HT-29 (cell line): ENCODE data around the gene MED13L. TPM values are rescaled to one million over a fixed set of nuclear protein-coding genes. Genes with fewer than 3 reads are reported as not detected.

Experiments used
- DNase-seq: peaks from one replicate; pipeline ENCODE4 v3.0.0-alpha.2; 2015; ENCODE audit warnings: low spot score
- total RNA-seq: library from RNA; depleted of rRNA; stranded (reverse); fragments of >200 nt; shearing (Covaris generic); gene quantifications from 2 replicates; pipeline ENCODE4 v1.2.3, GENCODE V29; 2014

Gene MED13L
- total RNA-seq, 1 experiment from 2014 or later = 23.8 TPM

DNA sequence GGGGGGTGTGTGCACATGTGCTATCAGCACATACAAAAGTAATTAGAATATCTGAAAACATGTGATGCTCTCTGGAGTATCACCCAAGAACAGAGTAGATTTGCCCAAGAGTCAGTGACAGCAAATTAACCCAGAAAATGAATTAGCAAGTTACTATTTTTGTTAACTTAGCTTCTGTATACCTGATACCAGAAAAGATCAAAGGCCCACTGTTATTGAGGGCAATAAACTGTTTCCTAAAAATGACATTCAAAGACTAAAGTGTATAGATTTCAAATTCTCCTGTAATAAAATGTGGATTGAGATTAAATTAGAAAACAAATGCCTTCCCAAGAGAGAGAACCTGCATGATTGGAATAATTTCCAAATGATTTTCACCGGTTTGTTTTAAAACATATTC is 184.7 kb downstream of the MED13L start:
- DNase-seq = no peak

DNA sequence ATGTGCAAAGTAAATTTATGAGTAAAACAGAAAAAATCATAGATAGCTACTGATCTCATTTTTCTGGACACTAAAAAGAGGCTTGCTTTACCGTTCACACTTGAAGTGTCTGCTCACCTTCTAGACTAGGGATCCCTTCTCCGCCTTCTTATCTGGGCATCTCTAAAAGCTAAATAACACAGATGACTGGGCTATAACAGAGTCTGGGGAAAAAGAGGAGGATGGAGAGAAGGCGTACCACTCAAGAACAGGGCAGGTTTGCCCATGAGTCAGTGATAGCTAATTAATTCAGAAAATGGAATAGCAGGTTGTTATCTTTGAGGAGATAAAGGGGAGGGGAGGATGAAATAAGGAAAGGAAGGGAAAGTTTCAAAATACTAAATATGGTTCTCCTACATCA is 185.3 kb downstream of the MED13L start:
- no peak for DNase-seq

DNA sequence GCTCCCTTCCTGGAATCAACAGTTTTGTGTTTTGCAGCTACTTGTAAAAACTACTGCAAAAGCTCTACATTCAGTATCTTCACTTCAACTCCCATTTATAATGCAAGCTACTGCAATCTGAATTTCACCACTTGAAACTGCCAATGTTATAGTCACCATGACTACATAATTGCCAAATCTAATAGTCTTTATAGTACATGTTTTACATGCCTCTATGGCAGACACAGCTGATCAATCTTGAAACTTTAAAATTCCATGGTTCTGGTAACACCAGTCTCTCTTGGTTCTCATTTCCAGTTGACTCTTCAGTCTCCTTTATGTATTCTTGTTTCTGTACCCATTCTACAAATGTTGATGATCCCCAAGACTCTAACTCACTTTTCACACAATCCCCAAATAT is 185.9 kb downstream of the MED13L start:
- no peak for DNase-seq

DNA sequence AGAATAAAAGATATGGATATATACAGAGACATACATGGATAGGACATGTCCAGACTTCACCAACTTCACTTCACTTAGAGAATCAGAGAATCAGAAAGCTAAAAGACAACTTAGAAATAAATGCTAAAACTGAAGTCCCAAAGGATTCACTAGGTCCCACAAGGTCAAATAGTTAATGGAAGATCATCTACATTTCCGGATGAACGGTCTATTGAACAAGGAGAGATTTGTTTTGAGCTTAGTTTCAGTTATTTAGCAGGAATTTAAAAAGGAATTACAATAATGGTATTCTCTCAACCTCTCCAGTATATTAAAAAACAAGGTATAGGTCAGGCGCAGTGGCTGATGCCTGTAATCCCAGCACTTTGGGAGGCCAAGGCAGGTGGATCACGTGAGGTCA is 187.0 kb downstream of the MED13L start:
- DNase-seq = no peak

DNA sequence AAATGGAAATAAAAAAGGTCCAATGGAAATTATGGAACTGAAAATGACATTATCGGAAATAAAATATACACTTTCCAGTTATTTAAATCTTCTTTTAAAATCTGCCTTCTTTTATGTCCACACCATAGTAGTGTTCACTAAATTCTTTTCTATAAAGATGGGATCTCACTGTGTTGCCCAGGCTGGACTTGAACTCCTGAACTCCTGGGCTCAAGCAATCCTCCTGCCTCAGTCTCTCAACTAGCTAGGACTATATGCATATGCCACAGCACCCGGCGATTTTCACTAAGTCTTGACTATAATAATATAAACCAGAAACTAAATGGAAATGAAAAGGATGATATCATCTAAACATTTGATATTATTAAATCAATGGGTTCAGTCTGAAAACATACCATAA is 188.4 kb downstream of the MED13L start:
- DNase-seq = no peak

DNA sequence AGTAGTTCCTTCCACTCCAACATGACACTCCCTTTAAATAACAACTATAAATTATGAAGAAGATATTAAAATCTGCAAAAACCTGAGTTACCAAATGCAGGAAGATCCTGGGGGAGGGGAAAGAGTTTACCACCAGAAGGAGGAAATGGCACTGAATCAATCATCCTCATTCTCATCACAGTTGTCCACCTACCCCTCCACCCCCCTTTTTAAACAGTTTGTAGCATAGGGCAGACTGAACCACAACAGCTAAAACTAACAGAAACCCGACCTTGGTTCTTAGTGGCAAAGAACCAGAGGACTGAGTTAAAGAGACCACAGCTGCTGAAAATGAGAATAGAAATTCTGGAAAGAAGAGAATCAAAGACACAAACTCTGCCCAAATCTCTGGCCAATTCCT is 189.5 kb downstream of the MED13L start:
- DNase-seq = no peak

DNA sequence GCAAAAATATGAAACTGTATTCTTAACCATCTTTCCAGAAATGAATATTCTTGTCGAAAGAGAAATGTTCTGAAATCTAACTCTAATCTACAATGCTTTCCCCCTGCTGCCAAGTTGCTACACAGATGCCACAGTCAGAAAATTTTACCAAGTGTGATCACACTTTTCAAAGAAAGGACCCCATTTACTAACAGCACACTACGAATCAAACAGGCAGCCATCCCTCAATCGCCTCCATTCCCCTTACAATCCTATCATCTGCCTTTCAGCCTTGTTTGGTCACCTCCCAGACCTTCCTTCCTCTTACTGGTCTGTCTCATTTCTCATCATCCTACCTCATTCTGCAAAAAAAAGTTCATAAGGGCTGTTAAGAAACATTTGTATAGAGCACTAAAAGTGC is 190.1 kb downstream of the MED13L start:
- no peak for DNase-seq

DNA sequence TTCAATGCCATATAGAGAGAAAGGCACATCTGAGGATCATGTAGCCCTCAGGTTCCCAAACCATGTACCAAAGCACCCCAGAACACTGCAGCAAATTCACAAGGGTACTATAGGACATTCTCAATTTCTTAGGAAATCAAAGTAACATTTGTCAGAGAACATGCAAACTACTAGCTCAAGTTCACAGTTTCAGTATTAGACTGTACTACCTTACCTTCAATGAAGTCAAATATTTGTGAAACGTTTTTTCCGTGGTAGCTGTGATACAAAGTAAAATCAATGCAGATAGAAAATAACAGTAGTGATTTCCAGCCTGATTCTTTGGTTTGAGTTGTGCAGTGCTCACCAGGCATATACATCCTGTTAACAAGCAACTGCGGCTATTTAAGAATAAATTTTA is 197.1 kb downstream of the MED13L start:
- DNase-seq = no peak

DNA sequence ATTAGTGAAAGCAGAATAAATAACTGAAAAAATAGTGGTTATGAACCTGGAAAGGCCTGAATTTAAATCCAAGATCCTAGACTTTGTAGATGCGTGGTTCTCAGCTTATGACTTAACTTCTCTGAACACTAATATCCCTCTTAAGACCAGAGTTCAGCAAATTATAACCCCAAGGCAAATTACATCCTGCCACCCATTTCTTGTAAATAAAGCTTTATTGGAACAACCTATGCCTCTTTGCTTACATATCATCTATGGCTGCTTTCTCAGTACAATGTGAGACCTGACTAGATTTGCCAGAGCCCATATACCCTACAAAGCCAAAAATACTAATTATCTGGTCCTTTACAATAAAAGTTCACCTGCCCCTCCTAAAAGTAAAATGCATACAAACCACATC is 199.1 kb downstream of the MED13L start:
- DNase-seq = no peak

DNA sequence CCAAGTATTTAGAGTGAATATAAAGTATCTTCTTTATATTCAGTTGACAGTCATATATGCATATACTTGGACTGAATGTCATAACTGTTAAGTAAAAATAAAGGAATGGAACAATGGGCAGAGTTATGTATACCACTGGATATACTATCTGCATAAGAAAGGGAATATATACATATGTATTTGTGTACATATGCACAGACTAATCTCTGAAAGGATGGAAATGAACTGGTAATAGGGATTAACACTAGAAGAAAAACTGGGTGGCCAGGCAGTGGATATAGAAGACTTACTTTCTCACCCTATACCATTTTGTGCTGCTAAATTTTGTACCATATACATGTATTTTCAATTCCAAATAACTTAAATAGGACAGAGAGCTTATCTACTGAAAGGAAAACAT is 200.1 kb downstream of the MED13L start:
- DNase-seq = no peak

DNA sequence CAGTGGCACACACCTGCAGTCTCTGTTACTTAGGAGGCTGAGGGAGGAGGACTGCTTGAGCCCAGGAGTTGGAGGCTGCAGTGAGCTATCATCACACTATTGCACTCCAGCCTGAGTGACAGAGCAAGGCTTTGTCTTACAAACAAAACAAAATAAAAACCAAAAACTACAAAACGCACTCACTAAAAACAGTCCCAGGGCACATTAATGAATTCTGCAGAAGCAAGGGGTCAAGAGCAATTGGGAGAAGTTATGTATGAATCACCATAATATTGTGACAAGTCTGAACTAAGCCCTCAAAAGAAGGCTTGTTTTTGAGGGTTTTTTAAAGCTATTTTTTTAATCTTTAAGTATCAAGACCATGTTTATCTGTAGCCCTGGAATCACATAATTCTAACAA is 201.1 kb downstream of the MED13L start:
- no peak for DNase-seq

DNA sequence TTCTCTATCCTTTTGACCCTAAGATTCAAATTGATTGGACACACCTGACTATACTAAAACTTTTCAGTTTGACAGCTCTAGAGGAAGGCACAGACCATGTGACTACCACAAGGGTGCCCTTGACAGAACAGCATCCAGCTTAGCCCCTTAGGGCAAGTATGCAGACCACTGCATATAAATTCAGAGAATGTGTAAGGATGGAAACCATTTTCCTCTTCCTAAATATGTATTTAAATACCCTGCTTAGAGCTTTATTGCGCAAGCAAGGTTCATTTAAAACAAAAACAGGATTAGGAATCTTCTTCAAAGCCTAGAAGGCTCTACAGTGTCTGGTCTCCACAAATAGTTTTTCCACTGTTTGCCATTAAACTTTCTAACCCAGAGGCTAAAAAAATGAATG is 202.8 kb downstream of the MED13L start:
- no peak for DNase-seq

DNA sequence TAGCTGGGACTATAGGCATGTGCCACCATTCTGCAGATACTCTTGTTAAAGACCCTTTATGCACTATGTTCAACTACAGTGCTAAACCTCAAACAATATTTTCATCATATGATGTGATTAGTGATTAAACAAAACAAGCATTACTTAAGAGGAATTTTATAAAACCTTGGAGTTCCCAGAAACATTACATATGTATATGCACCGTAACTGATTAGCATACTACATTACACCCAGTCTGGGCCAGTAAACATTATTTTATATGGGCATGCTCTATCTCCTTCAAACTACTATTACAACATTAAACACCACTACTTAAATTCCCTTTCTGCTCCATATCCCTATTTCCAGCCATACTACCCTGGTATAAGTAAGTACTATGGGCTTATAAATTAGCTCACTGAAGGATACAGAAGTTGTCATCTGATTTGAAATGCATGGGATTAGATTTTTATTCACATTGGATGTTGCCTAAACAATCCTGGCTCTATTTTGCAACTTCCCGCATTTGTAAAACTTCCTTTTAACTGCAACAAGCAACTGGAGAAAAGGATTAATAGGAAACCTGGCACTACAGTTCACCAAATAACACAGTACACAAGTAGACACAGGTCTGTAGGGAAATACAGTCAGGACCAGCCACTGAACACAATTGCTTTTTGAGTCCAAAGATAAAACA is 205.8 kb downstream of the MED13L start:
- DNase-seq = no peak

DNA sequence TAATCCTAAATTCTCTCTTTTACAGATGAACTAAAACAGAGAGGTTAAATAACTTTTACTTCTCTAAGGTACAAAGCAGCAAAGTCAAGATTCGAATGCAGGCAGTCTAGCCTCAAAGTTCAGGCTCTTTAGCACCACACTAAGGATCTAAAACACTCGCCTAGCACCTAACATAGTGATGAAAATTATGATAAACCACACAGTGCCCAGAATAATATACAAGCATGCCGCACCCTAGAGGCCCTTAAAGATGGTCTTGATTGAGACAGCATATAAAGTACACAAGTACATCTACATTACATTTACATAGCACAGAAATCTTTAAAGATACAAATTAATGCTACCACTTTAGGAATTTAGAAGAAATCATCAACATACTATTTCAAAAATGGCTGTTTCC is 207.0 kb downstream of the MED13L start:
- no peak for DNase-seq

DNA sequence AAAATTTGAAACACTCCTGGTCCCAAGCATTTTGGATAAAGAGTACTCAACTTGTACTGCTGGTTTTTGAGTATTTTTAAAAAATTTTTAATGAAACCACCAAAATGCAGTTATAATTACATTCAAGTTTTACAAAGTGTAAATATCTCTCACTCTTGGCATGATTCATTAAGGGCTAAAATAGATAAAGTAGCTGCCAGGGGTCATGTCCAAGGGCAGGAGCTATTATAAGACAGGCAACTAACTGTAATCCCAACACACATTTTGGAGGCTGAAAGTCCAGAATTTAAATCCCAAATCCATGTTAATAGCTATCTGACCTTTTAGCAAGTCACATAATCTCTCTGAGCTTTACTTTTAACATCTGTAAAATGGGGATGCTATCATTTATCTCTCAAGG is 207.6 kb downstream of the MED13L start:
- DNase-seq = no peak

DNA sequence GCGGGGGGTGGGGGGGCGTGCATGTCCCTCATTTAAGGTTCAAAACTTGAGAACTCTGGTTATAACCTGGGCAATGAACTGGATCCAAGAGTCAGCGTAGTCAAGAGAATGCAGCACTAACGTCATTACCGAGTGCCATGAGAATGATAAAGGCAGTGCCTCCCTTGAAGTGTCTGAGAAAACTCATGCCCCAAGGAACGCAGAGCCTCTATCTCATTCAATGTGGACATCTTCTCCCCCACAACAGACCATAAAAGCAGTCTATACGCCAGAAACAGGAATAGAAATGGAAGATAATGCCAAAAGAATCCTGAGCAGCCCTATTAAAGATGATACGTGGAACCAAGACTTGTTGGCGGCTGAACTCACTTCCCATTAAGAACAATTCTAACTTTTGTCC is 208.6 kb downstream of the MED13L start:
- no peak for DNase-seq

DNA sequence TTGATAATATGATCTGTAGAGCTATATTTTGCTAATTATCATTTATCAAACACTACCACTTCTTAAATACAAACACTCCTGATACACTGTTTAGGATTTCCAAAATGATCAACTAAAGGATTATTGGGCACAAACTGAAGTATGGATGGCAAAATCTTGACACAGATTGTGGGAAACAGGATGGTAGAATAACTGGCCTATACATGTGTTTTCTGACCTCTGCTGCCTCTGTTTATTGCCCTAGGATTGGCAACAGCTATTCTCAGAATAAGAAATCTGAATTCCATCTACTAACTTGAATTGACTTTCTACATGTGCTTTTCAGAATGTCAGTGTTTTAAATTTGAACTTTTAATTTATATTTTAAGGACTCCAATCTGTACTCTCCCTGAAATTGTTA is 209.1 kb downstream of the MED13L start:
- DNase-seq = no peak

DNA sequence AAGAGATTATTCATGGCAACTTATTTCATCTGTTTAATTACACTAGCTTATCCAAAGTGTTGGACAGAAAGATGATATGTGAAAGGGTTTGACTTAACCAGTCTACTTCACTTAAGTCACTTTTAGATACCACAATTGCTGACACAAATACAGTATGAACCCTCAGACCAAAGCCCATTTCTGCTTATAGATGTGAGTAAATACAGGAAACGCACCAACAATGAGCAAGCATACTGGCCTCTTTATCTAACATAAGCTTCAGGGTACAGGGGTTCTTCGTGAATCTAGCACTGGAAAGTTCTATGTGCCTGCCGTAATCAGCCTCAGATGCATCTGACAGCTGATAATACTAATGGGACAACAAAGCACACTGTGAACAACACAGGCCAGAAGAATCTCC is 209.6 kb downstream of the MED13L start:
- DNase-seq = no peak

DNA sequence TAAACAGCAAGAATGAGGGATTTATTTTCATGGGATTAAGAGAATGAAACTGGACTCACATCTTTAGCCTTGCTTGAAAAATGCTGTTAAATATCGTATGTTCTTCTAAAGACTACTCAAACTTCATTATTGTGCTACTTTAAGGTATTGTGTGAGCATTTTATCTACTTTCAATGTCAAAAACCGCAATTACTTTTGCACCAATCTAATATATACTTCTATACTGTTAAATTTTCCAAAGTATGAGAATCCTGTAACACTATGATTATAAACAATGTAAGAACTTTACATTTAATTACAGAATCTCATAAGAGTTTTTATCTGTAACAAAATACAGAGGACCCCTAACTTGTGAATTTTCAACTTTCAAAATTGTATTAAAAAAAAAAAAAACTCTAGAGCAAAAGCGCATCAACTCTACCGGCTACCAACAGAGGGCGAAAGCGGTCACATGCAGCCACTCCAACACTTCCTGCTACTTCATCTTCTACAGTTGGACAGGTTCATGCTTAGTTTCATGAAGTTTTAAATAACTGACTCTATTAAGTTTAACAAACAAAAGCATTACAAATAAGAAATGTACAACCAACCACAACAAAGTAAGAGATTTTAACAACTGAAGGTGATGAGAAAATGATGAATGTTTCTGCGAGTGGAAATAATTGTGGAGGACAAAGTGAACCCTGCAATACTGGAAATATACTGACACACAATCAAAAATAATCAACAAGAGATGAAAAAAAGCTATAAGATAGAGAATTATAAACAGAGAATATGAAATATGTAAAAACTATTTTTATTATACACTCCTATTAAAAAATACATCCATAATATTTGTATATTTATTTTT is 210.9 kb downstream of the MED13L start:
- peak; percentile 59 for DNase-seq

DNA sequence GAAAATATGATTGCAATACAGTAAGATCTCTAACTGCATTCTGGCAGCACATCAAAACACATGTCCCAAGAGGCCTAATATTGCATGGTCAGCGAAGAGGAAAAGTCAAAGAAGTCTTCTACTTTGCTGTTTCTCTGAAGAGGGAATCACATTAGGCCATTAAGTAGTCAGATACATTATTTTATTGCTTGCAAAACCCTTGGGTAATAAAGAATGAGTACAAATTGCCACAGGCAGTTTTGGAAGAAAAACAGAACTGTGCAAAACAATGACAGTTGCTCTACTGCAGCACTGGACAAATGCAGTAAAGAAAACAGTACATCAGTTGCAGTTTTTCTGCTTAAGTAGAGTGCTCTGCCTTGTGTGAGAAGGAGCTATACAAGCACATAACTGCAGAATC is 211.9 kb downstream of the MED13L start:
- DNase-seq = no peak

DNA sequence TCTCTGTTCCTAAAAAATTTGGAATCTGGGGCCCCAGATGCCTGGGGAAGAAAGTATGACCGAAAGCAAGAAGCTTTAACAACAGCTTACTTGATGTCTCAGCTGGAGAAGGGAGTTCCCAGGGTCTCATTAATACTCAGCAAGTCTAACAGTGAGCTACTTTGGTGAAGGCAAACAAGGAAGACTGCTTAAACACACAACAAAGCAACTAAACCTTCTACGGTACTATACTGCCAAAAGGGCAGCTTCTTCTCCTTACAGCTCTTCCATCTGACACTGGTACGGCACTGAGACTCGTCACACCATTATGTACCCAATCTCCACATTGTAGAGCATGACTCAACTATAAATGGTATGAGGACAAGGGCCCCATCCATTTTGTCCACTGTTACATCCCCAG is 213.0 kb downstream of the MED13L start:
- no peak for DNase-seq

DNA sequence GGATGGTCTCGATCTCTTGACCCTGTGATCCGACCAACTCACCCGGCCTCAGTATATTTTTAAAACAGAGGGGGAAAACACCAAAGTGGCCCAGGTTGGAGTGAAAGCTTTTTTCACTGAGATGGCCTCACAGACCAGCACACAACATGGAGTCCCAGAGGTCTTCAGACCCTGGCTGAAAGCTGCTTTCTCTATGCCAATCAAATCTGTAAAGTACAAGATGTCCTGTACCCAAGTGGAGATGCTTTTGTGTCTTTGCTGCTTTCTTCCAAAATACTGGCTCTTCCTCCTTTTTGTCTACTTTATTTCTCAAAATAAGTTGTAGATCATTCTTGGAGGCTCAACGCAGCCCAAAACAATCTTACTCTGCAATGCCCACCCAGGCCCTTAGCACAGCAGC is 214.8 kb downstream of the MED13L start:
- no peak for DNase-seq

DNA sequence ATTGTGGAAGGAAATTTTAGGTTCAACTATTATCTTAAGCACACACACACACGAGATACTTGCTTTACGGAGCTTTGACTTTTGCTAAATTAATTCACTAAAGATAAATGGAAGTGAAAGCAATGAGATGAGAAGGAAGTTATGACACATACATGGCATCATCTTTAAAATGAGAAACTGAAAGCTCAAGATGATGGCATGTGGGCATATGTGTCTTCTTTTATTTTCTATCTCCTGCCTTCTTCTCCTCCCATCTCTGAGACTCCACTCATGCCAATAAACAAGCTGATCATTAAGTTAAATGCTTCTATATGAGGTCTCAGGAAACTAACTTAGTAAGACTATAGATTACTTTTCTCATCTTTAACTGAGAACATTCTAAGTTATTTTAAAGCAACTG is 216.7 kb downstream of the MED13L start:
- no peak for DNase-seq
